ENCODE results near the gene RNF157. TPM values are rescaled to one million over a fixed set of nuclear protein-coding genes. Genes with fewer than 3 reads are reported as not detected.

RNF157 gene
- total RNA-seq, 1 experiment from 2014 or later = 29.3 TPM

DNA sequence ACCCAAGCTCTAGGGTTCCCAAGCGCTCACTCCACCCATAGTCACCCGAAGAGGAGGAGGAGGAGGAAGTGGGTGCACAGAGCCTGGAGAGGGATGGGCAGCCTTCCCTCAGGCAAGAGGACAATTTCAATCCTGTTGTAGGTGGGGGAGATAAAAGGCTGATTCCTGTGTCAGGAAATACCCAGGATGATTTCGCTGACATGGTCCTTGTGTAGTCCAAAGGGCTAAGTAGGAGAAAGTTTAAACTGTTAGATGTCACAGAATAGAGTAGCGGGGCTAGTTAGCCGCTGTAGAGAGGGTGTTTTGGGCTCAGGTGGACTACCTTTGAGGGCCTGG lies 135.4 kb downstream of the RNF157 start:
- ChIA-PET CTCF (interaction anchor here (2.5 kb wide), 1 partner anchor 28 kb away, joined by 17 read pairs; no protein-coding TSS in a partner anchor), POLR2A (no interaction called here)

DNA sequence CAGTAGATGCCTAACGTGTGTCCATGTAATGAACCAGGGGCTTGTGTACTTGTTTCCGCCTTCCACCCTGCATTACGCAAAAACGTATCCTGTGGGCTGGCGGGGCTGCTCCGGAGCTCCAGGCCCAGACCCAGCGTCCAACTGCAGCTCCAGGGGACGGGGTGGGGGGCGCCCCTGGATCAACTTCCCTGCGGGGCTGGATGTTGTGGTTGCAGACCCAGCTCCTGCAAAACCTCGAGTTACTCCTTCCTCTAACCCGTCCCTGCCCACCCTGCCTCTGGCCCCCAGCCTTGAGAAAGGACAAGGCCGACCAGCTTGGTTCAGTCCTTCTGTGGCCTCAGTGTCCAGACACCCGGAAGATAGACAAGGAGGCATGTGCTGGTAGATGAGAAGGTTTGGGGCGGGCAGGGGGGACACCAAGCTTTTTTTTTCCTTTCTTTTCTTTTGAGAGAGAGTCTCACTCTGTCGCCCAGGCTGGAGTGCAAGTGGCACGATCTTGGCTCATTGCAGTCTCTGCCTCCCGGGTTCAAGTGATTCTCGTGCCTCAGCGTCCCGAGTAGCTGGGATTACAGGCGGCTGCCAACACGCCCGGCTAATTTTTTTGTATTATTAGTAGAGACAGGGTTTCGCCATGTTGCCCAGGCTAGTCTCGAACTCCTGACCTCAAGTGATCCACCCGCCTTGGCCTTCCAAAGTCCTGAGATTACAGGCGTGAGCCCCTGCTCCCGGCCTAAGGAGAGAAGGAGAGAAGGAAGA lies 136.0 kb downstream of the RNF157 start:
- no peaks in the 10 kb centered on the region for H3K9me3 ChIP-seq
- peak overlapping the region; percentile 91 for H3K27ac Mint-ChIP-seq (ENCODE audit: unreplicated experiment)
- peak overlapping the region; percentile 82 for H3K4me3 ChIP-seq (ENCODE audit: low read depth, low read length)
- no peak for DNase-seq
- peaks cover 9% of the 10 kb centered on the region for H3K4me1 Mint-ChIP-seq (ENCODE audit: low read depth, unreplicated experiment)
- peak overlapping the region; percentile 92 for H3K4me3 Mint-ChIP-seq (ENCODE audit: unreplicated experiment)
- no peaks in the 10 kb centered on the region for H3K27me3 Mint-ChIP-seq (ENCODE audit: insufficient read depth, unreplicated experiment)
- peaks cover 41% of the 10 kb centered on the region for H3K36me3 Mint-ChIP-seq (ENCODE audit: insufficient read depth, unreplicated experiment)
- no peaks in the 10 kb centered on the region for H3K27me3 ChIP-seq (replicated peaks; ENCODE audit: control insufficient read depth, insufficient read depth, low read length)
- H3K9me3 Mint-ChIP-seq (ENCODE audit: unreplicated experiment) = no peaks in the 10 kb centered on the region
- peaks cover 28% of the 10 kb centered on the region for H3K4me1 ChIP-seq
- POLR2A ChIA-PET = interaction anchor here (0.5 to 2.0 kb wide), 4 partner anchors 15 to 143 kb away, joined by 3 to 8 read pairs (median 4); no protein-coding TSS in a partner anchor
- intact Hi-C loops (cut with micrococcal nuclease; ENCODE audit: unreplicated experiment) = loop anchor here (10.0 kb wide), 1 partner anchor 160 kb away; the partner anchor contains the start of gene UBALD2
- TF ChIP-seq, protein P1, sequence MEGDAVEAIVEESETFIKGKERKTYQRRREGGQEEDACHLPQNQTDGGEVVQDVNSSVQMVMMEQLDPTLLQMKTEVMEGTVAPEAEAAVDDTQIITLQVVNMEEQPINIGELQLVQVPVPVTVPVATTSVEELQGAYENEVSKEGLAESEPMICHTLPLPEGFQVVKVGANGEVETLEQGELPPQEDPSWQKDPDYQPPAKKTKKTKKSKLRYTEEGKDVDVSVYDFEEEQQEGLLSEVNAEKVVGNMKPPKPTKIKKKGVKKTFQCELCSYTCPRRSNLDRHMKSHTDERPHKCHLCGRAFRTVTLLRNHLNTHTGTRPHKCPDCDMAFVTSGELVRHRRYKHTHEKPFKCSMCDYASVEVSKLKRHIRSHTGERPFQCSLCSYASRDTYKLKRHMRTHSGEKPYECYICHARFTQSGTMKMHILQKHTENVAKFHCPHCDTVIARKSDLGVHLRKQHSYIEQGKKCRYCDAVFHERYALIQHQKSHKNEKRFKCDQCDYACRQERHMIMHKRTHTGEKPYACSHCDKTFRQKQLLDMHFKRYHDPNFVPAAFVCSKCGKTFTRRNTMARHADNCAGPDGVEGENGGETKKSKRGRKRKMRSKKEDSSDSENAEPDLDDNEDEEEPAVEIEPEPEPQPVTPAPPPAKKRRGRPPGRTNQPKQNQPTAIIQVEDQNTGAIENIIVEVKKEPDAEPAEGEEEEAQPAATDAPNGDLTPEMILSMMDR (IDR thresholded peaks at IDR 0.05; ENCODE audit: insufficient read depth in 1 of 2, low read depth in 1 of 2, low read length in 1 of 2, severe bottlenecking in 1 of 2, unreplicated experiment in 1 of 2) = no peak
- H3K36me3 ChIP-seq (ENCODE audit: control insufficient read depth, insufficient read depth, low read length) = no peaks in the 10 kb centered on the region
- TSS peak; percentile 95 for BruUV-seq (replicated peaks)
- CTCF ChIA-PET = interaction anchor here (2.5 kb wide), 1 partner anchor 29 kb away, joined by 17 read pairs; no protein-coding TSS in a partner anchor

More for the DNA sequence above, 135.4 kb downstream of the RNF157 start:
- H3K4me3 ChIP-seq (ENCODE audit: low read depth, low read length) = no peak overlapping the region
- no peaks in the 10 kb centered on the region for H3K9me3 ChIP-seq
- peaks cover 9% of the 10 kb centered on the region for H3K4me1 Mint-ChIP-seq (ENCODE audit: low read depth, unreplicated experiment)
- TF ChIP-seq, protein P1 (IDR thresholded peaks at IDR 0.05; ENCODE audit: insufficient read depth in 1 of 2, low read depth in 1 of 2, low read length in 1 of 2, severe bottlenecking in 1 of 2, unreplicated experiment in 1 of 2) = no peak
- intact Hi-C loops (cut with micrococcal nuclease; ENCODE audit: unreplicated experiment) = loop anchor here (10.0 kb wide), 1 partner anchor 160 kb away; the partner anchor contains the start of gene UBALD2
- BruUV-seq (replicated peaks) = no TSS peak
- no peaks in the 10 kb centered on the region for H3K36me3 ChIP-seq (ENCODE audit: control insufficient read depth, insufficient read depth, low read length)
- DNase-seq = no peak
- peaks cover 36% of the 10 kb centered on the region for H3K36me3 Mint-ChIP-seq (ENCODE audit: insufficient read depth, unreplicated experiment)
- H3K4me3 Mint-ChIP-seq (ENCODE audit: unreplicated experiment) = peak overlapping the region; percentile 92
- H3K9me3 Mint-ChIP-seq (ENCODE audit: unreplicated experiment) = no peaks in the 10 kb centered on the region
- H3K27me3 ChIP-seq (replicated peaks; ENCODE audit: control insufficient read depth, insufficient read depth, low read length) = no peaks in the 10 kb centered on the region
- no peaks in the 10 kb centered on the region for H3K27me3 Mint-ChIP-seq (ENCODE audit: insufficient read depth, unreplicated experiment)
- peak overlapping the region; percentile 40 for H3K27ac Mint-ChIP-seq (ENCODE audit: unreplicated experiment)
- peaks cover 28% of the 10 kb centered on the region for H3K4me1 ChIP-seq

DNA sequence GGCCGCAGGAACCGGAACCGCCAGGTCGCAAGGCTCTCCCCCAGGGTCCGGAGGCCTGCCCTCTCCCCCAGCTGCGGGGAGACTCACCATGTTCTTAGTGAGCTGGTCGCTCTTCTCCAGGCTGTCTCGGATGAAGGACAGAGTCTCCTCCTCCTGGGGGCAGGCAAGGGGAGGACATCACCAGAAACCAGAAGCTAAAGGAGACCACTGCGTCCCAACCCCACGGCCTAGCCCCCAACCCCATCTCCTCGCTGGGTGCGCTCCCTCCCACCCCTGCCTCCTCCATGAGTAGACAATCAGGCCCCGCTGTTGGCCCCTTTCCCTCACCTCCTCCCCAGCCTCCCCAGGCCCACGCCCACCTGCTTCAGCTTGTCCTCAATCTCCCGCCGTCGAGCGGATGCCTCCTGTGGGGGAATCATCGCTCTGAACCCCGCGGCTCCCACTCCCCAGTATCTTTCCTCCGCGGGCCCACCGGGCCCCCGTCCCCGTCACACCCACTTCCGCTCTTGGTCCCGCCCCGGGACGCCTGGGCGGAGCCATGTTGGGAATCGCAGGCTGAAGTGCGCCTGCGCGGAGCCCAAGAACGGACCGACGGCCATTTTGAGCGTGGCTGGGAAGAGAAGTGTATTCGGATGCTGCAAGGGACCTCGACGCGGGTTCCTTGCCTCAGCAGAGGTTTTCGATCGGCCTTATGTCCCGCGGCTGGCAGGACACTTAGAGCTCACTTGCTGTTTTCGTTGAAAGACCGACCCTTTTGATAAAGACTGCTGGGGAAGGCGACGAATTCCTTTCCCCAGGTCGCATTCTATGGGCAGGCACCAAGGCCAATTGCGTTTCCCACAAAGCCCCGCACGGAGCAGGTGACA lies 136.8 kb downstream of the RNF157 start, which contains the start of gene EXOC7:
EXOC7 (minus strand) TSS at position 514 of the 866 bp plus-strand sequence; CDS start at position 419, 95 bp downstream.
- Mint-ChIP-seq H3K27ac (ENCODE audit: unreplicated experiment) (peak within 1 kb of the TSS; percentile 91), H3K9me3 (ENCODE audit: unreplicated experiment) (no peaks in the 10 kb centered on the region), H3K36me3 (ENCODE audit: insufficient read depth, unreplicated experiment) (peaks cover 44% of the 10 kb centered on the region), H3K4me3 (ENCODE audit: unreplicated experiment) (peak within 1 kb of the TSS; percentile 92), H3K4me1 (ENCODE audit: low read depth, unreplicated experiment) (peaks cover 9% of the 10 kb centered on the region), H3K27me3 (ENCODE audit: insufficient read depth, unreplicated experiment) (no peaks in the 10 kb centered on the region)
- POLR2A ChIA-PET = interaction anchor here (0.5 to 2.0 kb wide), 5 partner anchors 14 to 144 kb away, joined by 3 to 8 read pairs (median 4); no protein-coding TSS in a partner anchor
- intact Hi-C loops (cut with micrococcal nuclease; ENCODE audit: unreplicated experiment) = loop anchor here (2.0 to 10.0 kb wide), 2 partner anchors 43 to 161 kb away; partner anchors contain the start of gene UBALD2
- Histone ChIP-seq H3K9me3 (no peaks in the 10 kb centered on the region), H3K4me3 (ENCODE audit: low read depth, low read length) (peak within 1 kb of the TSS; percentile 82), H3K4me1 (peaks cover 28% of the 10 kb centered on the region), H3K27me3 (replicated peaks; ENCODE audit: control insufficient read depth, insufficient read depth, low read length) (no peaks in the 10 kb centered on the region), H3K36me3 (ENCODE audit: control insufficient read depth, insufficient read depth, low read length) (no peaks in the 10 kb centered on the region)
- TF ChIP-seq, protein P1 (IDR thresholded peaks at IDR 0.05; ENCODE audit: insufficient read depth in 1 of 2, low read depth in 1 of 2, low read length in 1 of 2, severe bottlenecking in 1 of 2, unreplicated experiment in 1 of 2) = no peak
- CTCF ChIA-PET = interaction anchor here (1.4 to 2.5 kb wide), 3 partner anchors 29 to 78 kb away, joined by 7 to 17 read pairs (median 15); no protein-coding TSS in a partner anchor
- peak; percentile 92 to 96 for DNase-seq
- no TSS peak for BruUV-seq (replicated peaks)

Measured in Caco-2 (cell line).